NCI-H2107 (cell line): Measurements from ENCODE around the gene AGAP1.

Experiments
- DNase-seq: peaks from one replicate; lab custom pipeline; 2025; lab: John Stamatoyannopoulos, UW

The AGAP1 gene

GRCh38 chr2:235810846-235811245 is 317.0 kb downstream of the AGAP1 start:
- DNase-seq, result no peak

GRCh38 chr2:235811446-235812184 is 317.8 kb downstream of the AGAP1 start:
- DNase-seq, result no peak

GRCh38 chr2:235812185-235812665 is 318.4 kb downstream of the AGAP1 start:
- no peak for DNase-seq

GRCh38 chr2:235813398-235813797 is 319.6 kb downstream of the AGAP1 start:
- DNase-seq, result no peak

- no peak for DNase-seq
Measured at GRCh38 chr2:235820571-235820970, 326.7 kb downstream of the AGAP1 start.

GRCh38 chr2:235824331-235824730 is 330.5 kb downstream of the AGAP1 start:
- no peak for DNase-seq

- no peak for DNase-seq
Measured at GRCh38 chr2:235825946-235826345, 332.1 kb downstream of the AGAP1 start.

- no peak for DNase-seq
Measured at GRCh38 chr2:235826826-235827225, 333.0 kb downstream of the AGAP1 start.

GRCh38 chr2:235827585-235827992 is 333.7 kb downstream of the AGAP1 start:
- no peak for DNase-seq

- DNase-seq, result no peak
Measured at GRCh38 chr2:235829726-235830125, 335.9 kb downstream of the AGAP1 start.

GRCh38 chr2:235831755-235832154 is 337.9 kb downstream of the AGAP1 start:
- DNase-seq, result no peak

- DNase-seq, result no peak
Measured at GRCh38 chr2:235832941-235833340, 339.1 kb downstream of the AGAP1 start.

- no peak for DNase-seq
Measured at GRCh38 chr2:235833971-235834620, 340.3 kb downstream of the AGAP1 start.

- DNase-seq, result no peak
Measured at GRCh38 chr2:235834781-235835180, 340.9 kb downstream of the AGAP1 start.

- DNase-seq, result no peak
Measured at GRCh38 chr2:235835810-235836209, 342.0 kb downstream of the AGAP1 start.

- DNase-seq, result no peak
Measured at GRCh38 chr2:235836491-235836911, 342.7 kb downstream of the AGAP1 start.

- DNase-seq, result no peak
Measured at GRCh38 chr2:235839226-235839625, 345.4 kb downstream of the AGAP1 start.

GRCh38 chr2:235839974-235840373 is 346.1 kb downstream of the AGAP1 start:
- DNase-seq, result no peak

GRCh38 chr2:235841863-235842262 is 348.0 kb downstream of the AGAP1 start:
- no peak for DNase-seq

- no peak for DNase-seq
Measured at GRCh38 chr2:235842941-235843340, 349.1 kb downstream of the AGAP1 start.

- no peak for DNase-seq
Measured at GRCh38 chr2:235843591-235844395, 349.9 kb downstream of the AGAP1 start.

GRCh38 chr2:235844561-235844960 is 350.7 kb downstream of the AGAP1 start:
- no peak for DNase-seq

GRCh38 chr2:235845245-235845644 is 351.4 kb downstream of the AGAP1 start:
- no peak for DNase-seq
